NCI-H2196 (cell line): ENCODE results near the gene C10orf67.

ENCODE experiments used
- DNase-seq: peaks from one replicate; lab custom pipeline; 2025; ENCODE audit not compliant: unreplicated experiment; lab: John Stamatoyannopoulos, UW

C10orf67 gene

GRCh38 chr10:23199768-23200511 lies 144.7 kb downstream of the C10orf67 start:
- no peak for DNase-seq

DNA sequence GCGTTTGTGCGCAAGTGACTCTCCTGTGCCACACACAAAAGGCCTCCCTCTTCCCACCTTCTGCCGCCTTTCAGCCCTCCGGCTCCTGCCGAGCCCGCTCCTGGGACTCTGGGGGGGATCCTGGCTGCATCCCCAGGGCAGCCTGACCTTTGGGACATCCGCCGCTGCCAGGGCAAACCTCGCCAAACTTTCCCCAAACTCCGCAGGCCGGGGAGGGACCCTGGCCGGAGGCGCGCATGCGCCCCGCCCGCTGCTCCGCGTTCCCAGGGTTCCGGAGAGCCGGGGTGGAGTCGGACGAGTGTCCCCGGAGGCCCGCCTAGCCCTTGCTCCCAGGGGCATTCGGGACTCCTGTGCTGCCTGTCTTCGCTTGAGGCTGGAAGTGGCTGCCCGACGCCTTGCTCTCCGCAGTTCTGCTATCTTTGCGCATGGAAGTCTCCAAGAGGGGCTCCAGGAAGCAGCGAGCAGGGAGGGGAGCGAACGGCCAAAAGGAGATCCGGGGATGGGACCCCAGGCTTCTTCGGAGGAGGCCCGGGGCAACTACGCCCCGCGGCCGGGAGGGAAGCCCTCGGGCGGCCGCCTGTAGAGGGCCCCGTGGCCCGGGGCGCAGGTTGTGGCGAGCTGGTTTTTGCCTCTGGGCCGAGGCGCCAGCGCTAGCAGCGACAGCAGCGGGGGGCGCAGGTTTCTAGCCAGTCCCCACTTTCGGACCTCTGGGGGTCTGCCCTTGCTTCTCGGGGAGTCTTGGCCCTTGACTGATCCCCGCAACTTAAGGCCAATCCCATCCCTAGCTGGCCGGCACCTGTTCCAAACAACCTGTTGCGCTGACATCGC lies 145.4 kb downstream of the C10orf67 start:
- DNase-seq, result no peak

GRCh38 chr10:23198610-23198939 lies 146.0 kb downstream of the C10orf67 start:
- no peak for DNase-seq

DNA sequence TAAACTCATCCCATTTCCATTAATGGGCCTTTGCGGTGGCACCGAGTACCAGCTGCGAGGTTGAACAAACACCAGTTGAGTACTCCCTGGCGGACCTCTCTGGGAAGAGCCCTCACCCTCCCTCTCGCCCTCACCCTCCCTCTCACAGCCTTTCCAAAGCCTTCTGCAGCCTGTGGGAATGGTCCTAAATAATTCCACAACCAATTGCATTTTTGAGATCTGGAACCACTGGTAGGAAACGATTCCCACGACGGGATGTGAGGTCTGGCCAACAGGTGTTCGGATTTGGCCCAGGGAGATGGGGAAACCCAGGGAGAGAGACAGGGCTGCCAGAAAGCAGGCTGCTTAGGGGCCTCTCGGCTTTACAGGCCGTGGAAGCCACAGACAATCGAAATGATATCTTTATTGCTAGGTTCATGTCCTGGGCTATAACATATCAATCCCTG lies 147.2 kb downstream of the C10orf67 start:
- peak; percentile 1 for DNase-seq

GRCh38 chr10:23196915-23197314 lies 147.7 kb downstream of the C10orf67 start:
- no peak for DNase-seq

GRCh38 chr10:23195846-23196600 lies 148.6 kb downstream of the C10orf67 start:
- no peak for DNase-seq

GRCh38 chr10:23194966-23195845 lies 149.4 kb downstream of the C10orf67 start:
- no peak for DNase-seq

DNA sequence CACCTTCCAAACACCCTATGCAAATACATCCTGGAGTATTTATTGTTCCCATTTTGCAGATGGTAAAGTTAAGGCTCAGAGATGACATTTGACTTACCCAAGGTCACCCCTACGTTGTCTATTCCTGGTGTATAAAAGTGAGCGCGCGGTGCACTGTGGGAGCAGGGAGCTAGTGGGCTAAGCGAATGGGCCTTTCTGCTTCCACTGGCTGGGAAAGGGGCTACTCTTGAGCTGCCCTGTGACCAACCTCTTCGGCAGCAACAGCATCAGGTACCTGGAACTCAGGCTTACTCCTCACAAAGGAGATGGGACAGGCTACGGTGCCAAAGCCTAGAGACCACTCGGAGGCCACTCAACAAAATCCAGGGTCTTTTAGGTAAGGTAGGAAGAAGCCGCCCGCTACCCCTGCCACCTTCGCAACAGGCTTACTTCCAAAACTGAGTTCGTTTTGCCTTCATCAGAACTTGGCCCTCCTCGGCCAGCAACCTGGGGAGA lies 150.1 kb downstream of the C10orf67 start:
- DNase-seq, result no peak

- no peak for DNase-seq
Observed at GRCh38 chr10:23193435-23194074, 151.0 kb downstream of the C10orf67 start.

DNA sequence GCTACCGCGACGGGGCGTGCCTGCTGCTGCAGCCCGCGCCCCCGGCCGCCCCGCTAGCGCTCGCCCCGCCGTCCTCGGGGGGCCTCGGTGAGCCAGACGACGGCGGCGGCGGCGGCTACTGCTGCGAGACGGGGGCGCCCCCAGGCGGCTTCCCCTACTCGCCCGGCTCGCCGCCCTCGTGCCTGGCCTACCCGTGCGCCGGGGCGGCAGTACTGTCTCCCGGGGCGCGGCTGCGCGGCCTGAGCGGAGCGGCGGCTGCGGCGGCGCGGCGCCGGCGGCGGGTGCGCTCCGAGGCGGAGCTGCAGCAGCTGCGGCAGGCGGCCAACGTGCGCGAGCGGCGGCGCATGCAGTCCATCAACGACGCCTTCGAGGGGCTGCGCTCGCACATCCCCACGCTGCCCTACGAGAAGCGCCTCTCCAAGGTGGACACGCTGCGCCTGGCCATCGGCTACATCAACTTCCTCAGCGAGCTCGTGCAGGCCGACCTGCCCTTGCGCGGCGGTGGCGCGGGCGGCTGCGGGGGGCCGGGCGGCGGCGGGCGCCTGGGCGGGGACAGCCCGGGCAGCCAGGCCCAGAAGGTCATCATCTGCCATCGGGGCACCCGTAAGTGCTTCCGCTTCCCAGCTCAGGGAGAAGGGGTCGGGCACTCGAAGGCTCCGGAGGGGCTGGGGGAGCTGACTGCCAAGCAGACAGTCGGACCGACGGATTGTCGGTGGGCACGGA lies 151.7 kb downstream of the C10orf67 start:
- no peak for DNase-seq

- DNase-seq, result no peak
Observed at GRCh38 chr10:23191764-23192711, 152.6 kb downstream of the C10orf67 start, which contains the start of gene PTF1A. PTF1A (plus strand) TSS chr10:23192312; CDS start chr10:23192531, 219 bp downstream.

DNA sequence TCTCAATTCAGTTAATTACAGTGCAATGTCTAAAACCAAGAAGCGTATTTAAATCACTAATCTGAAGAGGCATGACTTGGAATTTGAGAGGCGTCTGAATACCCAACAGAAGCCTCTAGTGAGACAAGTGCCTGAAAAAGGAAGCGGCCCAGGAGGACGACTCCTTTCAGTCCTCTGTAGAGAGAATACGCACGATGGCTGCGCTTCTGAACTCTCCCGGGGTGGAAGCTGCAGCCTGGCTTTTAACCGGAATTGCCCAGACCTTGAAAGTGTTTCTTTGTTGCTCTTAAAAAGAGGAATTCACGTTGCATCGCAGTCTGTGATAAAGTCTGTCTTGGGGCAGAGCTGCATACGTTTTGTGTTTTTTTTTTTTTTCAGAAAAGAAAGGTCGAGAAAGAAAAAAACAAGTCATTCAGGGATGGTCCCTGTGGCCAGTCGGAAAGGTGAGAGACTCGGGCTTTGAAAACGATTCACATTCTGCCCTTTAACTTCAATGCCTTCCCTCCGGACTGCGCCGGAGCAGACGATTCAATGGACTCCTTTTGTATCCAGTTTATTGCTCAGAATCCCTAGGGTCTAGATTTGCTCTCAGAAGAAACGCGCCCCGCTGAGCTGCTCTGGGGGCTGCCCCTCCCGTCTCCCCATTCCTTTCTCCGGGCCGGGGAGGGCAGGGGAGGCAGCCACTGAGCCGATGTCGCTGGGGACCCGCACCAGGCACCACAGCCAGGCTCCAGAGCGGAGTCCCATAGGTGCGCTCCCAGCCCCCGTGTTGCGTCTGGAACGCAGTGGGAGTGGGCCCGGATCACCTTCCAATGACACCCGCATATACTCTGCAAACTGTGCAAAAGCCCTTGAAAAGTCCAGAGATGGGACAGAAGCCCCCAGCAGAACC lies 153.5 kb downstream of the C10orf67 start:
- DNase-seq, result no peak

GRCh38 chr10:23189024-23189423 lies 155.6 kb downstream of the C10orf67 start:
- DNase-seq, result no peak

- no peak for DNase-seq
Observed at GRCh38 chr10:23187155-23187554, 157.4 kb downstream of the C10orf67 start.

DNA sequence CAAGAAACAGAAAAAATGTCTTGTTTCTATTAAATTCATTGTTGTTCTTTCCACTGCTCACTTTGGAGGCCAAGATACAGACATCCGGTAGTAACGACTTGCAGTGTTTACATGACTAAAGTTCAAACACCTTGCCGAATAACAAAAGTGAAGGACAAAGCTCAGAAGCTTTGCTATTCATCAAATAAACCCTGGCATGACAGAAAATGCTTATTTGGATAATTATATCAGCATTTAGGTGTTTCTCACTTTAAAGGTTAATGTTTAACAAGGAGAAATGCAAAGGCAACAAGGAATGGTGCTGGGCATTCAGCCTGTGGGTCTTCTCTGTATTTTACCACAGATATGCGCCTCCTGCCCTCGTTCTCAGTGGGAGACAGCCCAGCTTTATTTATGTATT lies 157.9 kb downstream of the C10orf67 start:
- no peak for DNase-seq

- DNase-seq, result no peak
Observed at GRCh38 chr10:23186178-23186577, 158.4 kb downstream of the C10orf67 start.

- no peak for DNase-seq
Observed at GRCh38 chr10:23174977-23175512, 169.6 kb downstream of the C10orf67 start.
